ENCODE measurements around the gene DENND1A.

DENND1A gene

GRCh38 chr9:123354806-123355508 is 575.0 kb downstream of the DENND1A start:
- in situ Hi-C loops (cut with MboI; ENCODE audit: low sequenced_read_pairs): loop anchor here (25.0 kb wide), 1 partner anchor 893 kb away; no protein-coding TSS in a partner anchor

- in situ Hi-C loops (cut with MboI; ENCODE audit: low sequenced_read_pairs): loop anchor here (25.0 kb wide), 1 partner anchor 892 kb away; no protein-coding TSS in a partner anchor
Observed at GRCh38 chr9:123353984-123354591, 575.8 kb downstream of the DENND1A start.

GRCh38 chr9:123353041-123353440 is 576.9 kb downstream of the DENND1A start:
- in situ Hi-C loops (cut with MboI; ENCODE audit: low sequenced_read_pairs): loop anchor here (25.0 kb wide), 1 partner anchor 891 kb away; no protein-coding TSS in a partner anchor

DNA sequence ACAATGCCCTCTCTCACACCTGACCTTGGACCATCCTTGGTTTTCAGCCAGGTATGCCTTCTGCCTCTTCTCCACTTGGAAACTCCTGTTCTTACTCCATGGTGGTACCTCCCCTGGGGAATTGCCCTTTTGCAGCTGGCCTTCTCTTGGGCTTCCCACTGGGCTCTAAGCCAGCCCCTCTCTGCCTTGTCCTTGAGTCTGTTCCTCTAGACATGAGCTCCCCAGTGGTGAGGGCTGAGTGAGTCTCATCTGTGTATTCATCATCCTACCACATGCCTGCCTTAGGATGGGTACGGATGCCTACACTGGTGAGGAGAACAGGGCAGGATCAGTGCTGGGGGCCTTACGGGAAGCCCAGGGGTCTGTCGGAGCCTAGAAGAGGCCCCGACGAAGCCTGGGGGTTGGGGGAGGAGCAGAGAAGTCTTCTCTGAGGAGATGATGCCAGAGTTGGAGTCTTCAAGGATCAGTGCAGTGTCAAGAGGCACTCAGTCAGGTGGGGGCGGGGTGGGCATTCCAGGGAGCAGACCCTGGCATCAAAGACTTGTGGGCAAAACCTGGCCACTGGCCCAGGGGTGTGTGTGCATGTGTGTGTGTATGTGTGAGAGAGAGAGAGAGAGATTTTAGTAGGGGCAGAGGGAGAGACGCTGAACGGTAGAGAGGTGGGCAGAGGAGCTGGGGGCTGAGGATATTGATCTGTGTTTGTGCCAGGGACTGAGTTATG is 579.2 kb downstream of the DENND1A start:
- in situ Hi-C loops (cut with MboI; ENCODE audit: low sequenced_read_pairs): loop anchor here (25.0 kb wide), 1 partner anchor 888 kb away; no protein-coding TSS in a partner anchor

- in situ Hi-C loops (cut with MboI; ENCODE audit: low sequenced_read_pairs): loop anchor here (10.0 to 25.0 kb wide), 2 partner anchors 265 to 888 kb away; no protein-coding TSS in a partner anchor
Observed at GRCh38 chr9:123349691-123350480, 580.0 kb downstream of the DENND1A start.

DNA sequence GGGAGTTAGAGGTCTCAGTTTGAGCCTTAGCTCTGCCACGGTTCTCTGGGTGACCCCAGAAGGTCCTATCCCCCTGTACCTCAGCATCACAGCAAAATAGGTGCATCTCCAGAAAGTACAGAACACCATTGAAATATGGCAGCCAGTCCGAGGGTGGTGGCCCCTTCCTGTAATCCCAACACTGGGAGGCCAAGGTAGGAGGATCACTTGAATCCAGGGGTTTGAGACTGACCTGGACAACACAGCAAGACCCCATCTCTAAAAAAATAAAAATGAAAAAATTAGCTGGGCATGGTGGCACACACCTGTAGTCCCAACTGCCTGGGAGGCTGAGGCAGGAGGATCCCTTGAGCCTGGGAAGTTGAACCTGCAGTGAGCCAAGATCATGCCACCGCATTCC is 580.9 kb downstream of the DENND1A start:
- in situ Hi-C loops (cut with MboI; ENCODE audit: low sequenced_read_pairs): loop anchor here (10.0 kb wide), 1 partner anchor 264 kb away; no protein-coding TSS in a partner anchor

DNA sequence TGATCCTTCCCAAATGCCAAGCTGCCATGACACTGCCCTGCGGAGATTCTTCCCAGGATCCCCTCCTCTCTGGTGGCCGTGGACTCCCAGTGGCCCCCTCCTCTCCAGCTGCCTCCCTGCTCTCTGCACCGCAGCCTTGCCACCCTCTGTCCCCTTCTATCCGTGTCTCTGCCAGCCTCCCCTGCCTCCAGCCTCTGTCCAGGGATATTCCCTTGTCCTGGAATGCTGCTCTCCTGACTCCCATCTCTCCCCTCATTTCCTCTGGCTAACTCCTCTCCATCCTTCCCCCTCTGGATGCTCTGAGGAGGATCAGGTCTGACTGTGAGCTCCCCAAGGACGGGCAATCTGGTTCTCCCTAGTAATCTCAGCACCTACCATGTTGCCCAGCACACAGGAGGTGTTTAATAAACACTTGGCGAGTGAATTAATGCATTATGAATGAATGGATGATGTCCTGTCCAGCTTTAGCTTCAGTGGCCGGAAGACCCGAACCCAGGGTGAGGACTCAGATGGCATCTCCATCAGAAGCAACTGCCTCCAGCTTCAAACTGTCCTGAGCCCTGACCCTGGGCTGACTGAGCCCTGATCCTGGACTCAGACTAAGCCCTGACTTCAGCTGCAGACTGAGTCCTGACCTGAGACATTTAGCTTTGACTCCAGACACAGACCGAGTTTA is 581.5 kb downstream of the DENND1A start:
- in situ Hi-C loops (cut with MboI; ENCODE audit: low sequenced_read_pairs): loop anchor here (10.0 kb wide), 1 partner anchor 264 kb away; no protein-coding TSS in a partner anchor

GRCh38 chr9:123347289-123348060 is 582.5 kb downstream of the DENND1A start:
- in situ Hi-C loops (cut with MboI; ENCODE audit: low sequenced_read_pairs): loop anchor here (10.0 kb wide), 1 partner anchor 263 kb away; no protein-coding TSS in a partner anchor

GRCh38 chr9:123346826-123347225 is 583.1 kb downstream of the DENND1A start:
- in situ Hi-C loops (cut with MboI; ENCODE audit: low sequenced_read_pairs): loop anchor here (10.0 kb wide), 1 partner anchor 262 kb away; no protein-coding TSS in a partner anchor

DNA sequence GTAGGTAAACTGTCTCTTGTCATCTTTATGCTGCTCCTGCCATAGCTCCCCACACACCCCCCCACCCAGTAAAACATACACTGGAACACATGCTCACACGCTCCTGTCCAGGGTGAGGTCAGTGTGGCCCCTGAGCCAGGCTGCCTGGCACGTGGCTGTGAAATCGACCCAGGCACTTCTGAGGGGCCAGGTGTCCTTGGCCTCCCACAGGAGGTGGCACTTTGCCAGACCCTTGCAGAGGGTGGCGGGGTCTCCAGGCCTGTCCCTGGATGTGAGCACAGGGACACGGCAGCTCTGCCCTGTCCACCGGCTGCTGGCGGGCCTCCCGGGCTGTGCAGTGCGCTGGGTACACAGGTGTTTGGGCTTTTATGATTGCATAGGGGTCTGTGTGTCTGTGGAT is 583.9 kb downstream of the DENND1A start:
- in situ Hi-C loops (cut with MboI; ENCODE audit: low sequenced_read_pairs): loop anchor here (10.0 kb wide), 1 partner anchor 261 kb away; no protein-coding TSS in a partner anchor

- in situ Hi-C loops (cut with MboI; ENCODE audit: low sequenced_read_pairs): loop anchor here (10.0 kb wide), 1 partner anchor 261 kb away; no protein-coding TSS in a partner anchor
Observed at GRCh38 chr9:123345567-123345955, 584.4 kb downstream of the DENND1A start.

GRCh38 chr9:123344192-123344949 is 585.6 kb downstream of the DENND1A start:
- in situ Hi-C loops (cut with MboI; ENCODE audit: low sequenced_read_pairs): loop anchor here (10.0 kb wide), 1 partner anchor 260 kb away; no protein-coding TSS in a partner anchor

DNA sequence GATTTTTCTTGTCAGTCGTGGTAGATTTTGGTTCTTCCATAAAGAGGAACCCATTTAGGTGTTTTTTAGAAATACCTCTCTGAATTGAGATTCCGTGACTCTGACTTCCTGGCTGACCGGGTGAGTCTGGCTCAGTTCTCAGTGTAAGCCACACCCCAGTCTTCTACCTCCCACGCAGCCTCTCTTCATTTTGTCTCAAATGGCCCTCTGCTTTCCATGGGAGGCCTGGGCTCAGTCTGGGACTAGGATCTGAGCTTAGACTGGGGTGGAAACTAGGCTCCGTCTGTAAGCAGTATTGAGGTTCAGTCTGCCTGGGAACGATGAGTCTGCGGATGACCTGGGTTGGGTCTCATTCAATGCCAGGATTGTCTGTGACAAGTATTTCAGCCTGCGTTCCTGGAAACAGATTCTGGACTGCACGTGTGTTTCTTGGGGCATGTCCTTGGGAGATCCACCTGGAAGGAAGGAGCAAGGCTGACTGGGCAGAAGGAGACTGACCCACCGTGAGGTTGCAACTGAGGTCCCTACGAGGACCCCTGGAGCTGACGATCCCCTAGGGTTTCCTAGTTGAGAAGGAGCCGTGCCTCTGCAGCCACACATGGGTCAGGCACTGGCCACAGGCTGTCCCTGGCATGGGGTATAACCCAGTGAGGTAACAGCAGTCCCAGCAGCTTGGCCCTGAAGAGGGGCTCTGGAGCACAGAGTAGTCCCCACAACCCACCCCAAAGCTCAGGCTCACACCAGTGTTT is 586.3 kb downstream of the DENND1A start:
- in situ Hi-C loops (cut with MboI; ENCODE audit: low sequenced_read_pairs): loop anchor here (10.0 kb wide), 1 partner anchor 259 kb away; no protein-coding TSS in a partner anchor

DNA sequence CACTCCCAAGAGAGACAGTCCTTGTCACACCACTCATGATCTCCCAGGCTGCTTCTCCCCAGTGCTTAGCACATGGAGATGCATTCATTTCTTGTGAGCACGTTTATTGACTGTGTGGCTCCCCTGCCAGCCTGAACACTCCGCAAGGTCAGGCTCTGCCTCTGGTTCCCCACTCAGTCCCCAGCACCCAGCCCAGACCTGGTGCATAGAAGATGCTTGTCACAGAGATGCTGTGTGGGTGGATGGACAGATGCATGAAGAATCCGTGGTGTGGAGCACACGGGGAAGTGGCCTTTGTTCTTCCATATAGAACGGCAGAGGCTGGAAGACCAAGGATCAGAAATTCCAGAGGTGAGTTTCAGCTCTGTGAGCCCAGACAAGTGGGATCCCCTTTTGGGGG is 587.7 kb downstream of the DENND1A start:
- in situ Hi-C loops (cut with MboI; ENCODE audit: low sequenced_read_pairs): loop anchor here (10.0 kb wide), 1 partner anchor 257 kb away; no protein-coding TSS in a partner anchor

DNA sequence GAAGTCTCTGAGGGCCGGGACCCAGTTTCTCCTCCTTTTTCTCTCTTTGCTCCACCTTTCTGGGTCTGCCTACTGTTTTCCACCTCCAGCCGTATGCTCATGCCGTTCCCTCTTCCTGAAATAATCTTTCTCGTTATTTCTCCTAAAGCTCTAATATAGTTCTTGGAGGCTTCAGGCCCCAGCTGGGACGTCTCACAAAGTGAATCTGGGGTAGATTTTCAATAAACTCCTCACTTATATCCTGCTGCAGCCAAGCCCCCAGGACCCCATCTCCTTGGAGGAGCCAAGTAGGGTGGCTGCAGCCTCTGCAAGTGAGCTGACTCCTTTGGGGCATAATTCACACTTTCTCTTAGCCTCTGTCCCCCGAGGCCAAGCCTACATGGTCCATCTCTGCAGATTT is 588.1 kb downstream of the DENND1A start:
- in situ Hi-C loops (cut with MboI; ENCODE audit: low sequenced_read_pairs): loop anchor here (10.0 kb wide), 1 partner anchor 257 kb away; no protein-coding TSS in a partner anchor

- in situ Hi-C loops (cut with MboI; ENCODE audit: low sequenced_read_pairs): loop anchor here (10.0 kb wide), 1 partner anchor 255 kb away; no protein-coding TSS in a partner anchor
Observed at GRCh38 chr9:123339666-123340510, 590.0 kb downstream of the DENND1A start.
